Activated naive CD8-positive, alpha-beta T cell treated with anti-CD3 and anti-CD28 coated beads, Interleukin-2, amount 50 U/mL, for 16 hours (primary cell): Measurements from ENCODE around the gene ATOSA.

ENCODE experiments used
- DNase-seq: peaks from one replicate; pipeline ENCODE4 v3.0.0-alpha.2; 2020; ENCODE audit warnings: low read depth, low spot score

ATOSA gene

GRCh38 chr15:52679232-52680040 is at the start of gene ATOSA:
ATOSA (minus strand) TSS chr15:52679388; CDS start chr15:52678021, 1,367 bp downstream.
- DNase-seq: peak; percentile 78

GRCh38 chr15:52728899-52729298 is 49.7 kb upstream of the ATOSA start:
- DNase-seq: no peak

- DNase-seq: no peak
Observed at GRCh38 chr15:52727815-52728214, 48.6 kb upstream of the ATOSA start.

- DNase-seq: no peak
Observed at GRCh38 chr15:52726195-52726594, 47.0 kb upstream of the ATOSA start.

- DNase-seq: no peak
Observed at GRCh38 chr15:52718551-52718950, 39.4 kb upstream of the ATOSA start.

GRCh38 chr15:52717924-52718323 is 38.7 kb upstream of the ATOSA start:
- DNase-seq: no peak

- DNase-seq: no peak
Observed at GRCh38 chr15:52717481-52717880, 38.3 kb upstream of the ATOSA start.

GRCh38 chr15:52716536-52716935 is 37.3 kb upstream of the ATOSA start:
- DNase-seq: no peak

- no peak for DNase-seq
Observed at GRCh38 chr15:52715411-52715810, 36.2 kb upstream of the ATOSA start.

GRCh38 chr15:52714968-52715367 is 35.8 kb upstream of the ATOSA start:
- no peak for DNase-seq

- DNase-seq: no peak
Observed at GRCh38 chr15:52710708-52711389, 31.7 kb upstream of the ATOSA start.

GRCh38 chr15:52710050-52710707 is 31.0 kb upstream of the ATOSA start:
- no peak for DNase-seq

GRCh38 chr15:52709187-52709981 is 30.2 kb upstream of the ATOSA start:
- DNase-seq: no peak

GRCh38 chr15:52706091-52706490 is 26.9 kb upstream of the ATOSA start:
- no peak for DNase-seq

GRCh38 chr15:52702390-52702789 is 23.2 kb upstream of the ATOSA start:
- DNase-seq: no peak

GRCh38 chr15:52699457-52699856 is 20.3 kb upstream of the ATOSA start:
- DNase-seq: no peak

GRCh38 chr15:52698514-52698913 is 19.3 kb upstream of the ATOSA start:
- DNase-seq: no peak

GRCh38 chr15:52697051-52697450 is 17.9 kb upstream of the ATOSA start:
- DNase-seq: no peak

GRCh38 chr15:52695154-52695553 is 16.0 kb upstream of the ATOSA start:
- DNase-seq: no peak

- DNase-seq: no peak
Observed at GRCh38 chr15:52689562-52689961, 10.4 kb upstream of the ATOSA start.

GRCh38 chr15:52683580-52683979 is 4.4 kb upstream of the ATOSA start:
- no peak for DNase-seq

- DNase-seq: no peak
Observed at GRCh38 chr15:52682781-52683180, 3.6 kb upstream of the ATOSA start.
